GM23338 (cell line): Measurements from ENCODE around the gene SPART. TPM values are rescaled to one million over a fixed set of nuclear protein-coding genes. Genes with fewer than 3 reads are reported as not detected.

Source experiments
- ATAC-seq: fragments of 200-7000 bp; cut with Tn5 transposase; 3 replicates; pipeline ENCODE4 v1.9.1; 2020
- DNase-seq: peaks from one replicate; pipeline ENCODE4 v3.0.0-alpha.2; 2015; ENCODE audit warnings: low spot score
- H2AFZ ChIP-seq: fragments of 200-600 bp; sonication (generic); 2 replicates; pipeline ENCODE4 v1.8.0; 2016; ENCODE audit warnings: antibody characterized with exemption, mild to moderate bottlenecking, moderate library complexity
- H3F3A ChIP-seq: fragments of 200-600 bp; sonication (generic); replicated peaks from 2 replicates; pipeline ENCODE4 v1.8.0; 2017; ENCODE audit warnings: antibody characterized with exemption, mixed run types, low read depth
- H3K27ac ChIP-seq: fragments of 200-600 bp; sonication (generic); 2 replicates; pipeline ENCODE4 v1.6.1; 2016; ENCODE audit warnings: low read depth
- H3K27me3 ChIP-seq: fragments of 200-600 bp; sonication (generic); 2 replicates; pipeline ENCODE4 v1.8.0; 2016; ENCODE audit warnings: mild to moderate bottlenecking, mixed run types, moderate library complexity; ENCODE audit not compliant: insufficient read depth
- H3K36me3 ChIP-seq: fragments of 200-600 bp; sonication (generic); 2 replicates; pipeline ENCODE4 v1.8.0; 2016; ENCODE audit warnings: mild to moderate bottlenecking; ENCODE audit not compliant: insufficient read depth
- H3K4me1 ChIP-seq: fragments of 200-600 bp; sonication (generic); 2 replicates; pipeline ENCODE4 v1.8.0; 2016; ENCODE audit warnings: mild to moderate bottlenecking, moderate library complexity; ENCODE audit not compliant: insufficient read depth
- H3K4me2 ChIP-seq: fragments of 200-600 bp; sonication (generic); 2 replicates; pipeline ENCODE4 v1.7.1; 2017; ENCODE audit warnings: mixed run types
- H3K4me3 ChIP-seq: fragments of 200-600 bp; sonication (generic); 2 replicates; pipeline ENCODE4 v1.6.1; 2016; ENCODE audit warnings: mixed run types
- H3K79me2 ChIP-seq: fragments of 200-600 bp; sonication (generic); replicated peaks from 2 replicates; pipeline ENCODE4 v1.8.0; 2017; ENCODE audit warnings: mild to moderate bottlenecking; ENCODE audit not compliant: insufficient read depth
- H3K9me2 ChIP-seq: fragments of 200-600 bp; sonication (generic); 2 replicates; pipeline ENCODE4 v1.8.0; 2017; ENCODE audit not compliant: insufficient read depth
- H4K20me1 ChIP-seq: fragments of 200-600 bp; sonication (generic); replicated peaks from 2 replicates; pipeline ENCODE4 v1.8.0; 2017; ENCODE audit warnings: mild to moderate bottlenecking; ENCODE audit not compliant: insufficient read depth
- H3K27ac Mint-ChIP-seq: 2 replicates; pipeline ENCODE4 v1.8.0; 2020; ENCODE audit warnings: inconsistent platforms, mild to moderate bottlenecking, moderate library complexity, mixed read lengths
- H3K27me3 Mint-ChIP-seq: 3 replicates; pipeline ENCODE4 v1.8.0; 2022; ENCODE audit warnings: low read depth, mild to moderate bottlenecking, moderate library complexity, mixed read lengths, inconsistent platforms; ENCODE audit not compliant: insufficient read depth, poor library complexity
- H3K36me3 Mint-ChIP-seq: 3 replicates; pipeline ENCODE4 v1.8.0; 2021; ENCODE audit warnings: low read depth, mild to moderate bottlenecking, inconsistent platforms, moderate library complexity, mixed read lengths
- H3K4me1 Mint-ChIP-seq: 3 replicates; pipeline ENCODE4 v1.8.0; 2020; ENCODE audit warnings: mild to moderate bottlenecking, inconsistent platforms, mixed read lengths
- H3K4me3 Mint-ChIP-seq: 3 replicates; pipeline ENCODE4 v1.8.0; 2021; ENCODE audit warnings: moderate library complexity, mild to moderate bottlenecking, inconsistent platforms, mixed read lengths
- H3K9me3 Mint-ChIP-seq: 3 replicates; pipeline ENCODE4 v1.8.0; 2020; ENCODE audit warnings: moderate library complexity, mild to moderate bottlenecking, inconsistent platforms, mixed read lengths
- CREB1 ChIP-seq: fragments of 250-450 bp; sonication (Bioruptor Pico); IDR thresholded peaks from 2 replicates; pipeline ENCODE4 v1.5.0; 2020; ENCODE audit warnings: low read depth, mild to moderate bottlenecking, moderate library complexity
- CTCF ChIP-seq, 2 experiments: fragments of 200-600 bp in 1 of 2; sonication (generic) in 1 of 2; conservative IDR thresholded peaks; 2 replicates each; pipeline versions ENCODE4 v1.5.1 to v1.6.1; 2016 to 2017; ENCODE audit warnings: antibody characterized with exemption in 2 of 2, low read depth in 2 of 2, mild to moderate bottlenecking in 2 of 2, moderate library complexity in 1 of 2
- ETS1 ChIP-seq: IDR thresholded peaks from 2 replicates; pipeline ENCODE4 v1.6.1; 2016; ENCODE audit warnings: antibody characterized with exemption
- EZH2 ChIP-seq: fragments of 200-600 bp; sonication (generic); IDR thresholded peaks from one replicate; pipeline ENCODE4 v1.8.0; 2017; ENCODE audit warnings: antibody characterized with exemption, mild to moderate bottlenecking, low read depth; ENCODE audit not compliant: unreplicated experiment
- EZH2phosphoT487 ChIP-seq: fragments of 200-600 bp; sonication (generic); IDR thresholded peaks from one replicate; pipeline ENCODE4 v1.8.1; 2018; ENCODE audit warnings: antibody characterized with exemption; ENCODE audit not compliant: unreplicated experiment
- JUNB ChIP-seq: IDR thresholded peaks from one replicate; pipeline ENCODE4 v1.6.1; 2016; ENCODE audit warnings: antibody characterized with exemption; ENCODE audit not compliant: unreplicated experiment
- NANOG ChIP-seq: IDR thresholded peaks from 2 replicates; pipeline ENCODE4 v1.6.1; 2016; ENCODE audit warnings: antibody characterized with exemption, borderline replicate concordance
- POLR2AphosphoS5 ChIP-seq: IDR thresholded peaks from 2 replicates; pipeline ENCODE4 v1.6.1; 2016; ENCODE audit warnings: antibody characterized with exemption, low read depth
- REST ChIP-seq: IDR thresholded peaks from one replicate; pipeline ENCODE4 v1.6.1; 2018; ENCODE audit warnings: antibody characterized with exemption; ENCODE audit not compliant: unreplicated experiment
- STAT1 ChIP-seq: IDR thresholded peaks from one replicate; pipeline ENCODE4 v1.6.1; 2016; ENCODE audit warnings: antibody characterized with exemption; ENCODE audit not compliant: unreplicated experiment
- ZNF114 ChIP-seq: fragments of 250-450 bp; sonication (Bioruptor Pico); IDR thresholded peaks from 2 replicates; pipeline ENCODE4 v1.5.0; 2020; ENCODE audit warnings: mild to moderate bottlenecking, moderate library complexity
- ZNF331 ChIP-seq: fragments of 250-450 bp; sonication (Bioruptor Pico); IDR thresholded peaks from 2 replicates; pipeline ENCODE4 v1.5.0; 2020; ENCODE audit warnings: low read depth, mild to moderate bottlenecking, moderate library complexity
- ZNF462 ChIP-seq: fragments of 250-450 bp; sonication (Bioruptor Pico); IDR thresholded peaks from 2 replicates; pipeline ENCODE4 v1.5.0; 2020; ENCODE audit warnings: mild to moderate bottlenecking, moderate library complexity
- polyA plus RNA-seq: library from polyadenylated mRNA; unstranded; fragments of >200 nt; fragmentation: Nextera tagmentation; extraction: Ambion mirVana; gene quantifications from 2 replicates; pipeline ENCODE4 v1.2.1, GENCODE V29; 2016
- total RNA-seq: library from RNA; depleted of rRNA; stranded (reverse); fragments of >200 nt; shearing (Covaris generic); gene quantifications from 2 replicates; pipeline ENCODE4 v1.2.3, GENCODE V29; 2014

SPART gene
- total and polyA plus RNA-seq, 2 experiments from 2014 or later = 109 to 116 TPM

GRCh38 chr13:36357231-36357630 is 11.0 kb upstream of the SPART start:
- no peaks in the 10 kb centered on the region for H3F3A ChIP-seq
- TF ChIP-seq POLR2AphosphoS5 (no peak), STAT1 (no peak), EZH2phosphoT487 (no peak), ZNF462 (no peak), REST (no peak), ZNF114 (CRISPR knock-in tag) (no peak), CREB1 (CRISPR knock-in tag) (no peak), EZH2 (no peak), NANOG (no peak), ZNF331 (CRISPR knock-in tag) (no peak), ETS1 (no peak), JUNB (no peak), CTCF (conservative IDR thresholded peaks at IDR 0.05; ENCODE audit: low read depth in 2 of 2) (no peak)
- no peaks in the 10 kb centered on the region for H4K20me1 ChIP-seq
- H3K27me3 ChIP-seq = peaks cover 42% of the 10 kb centered on the region
- no peak overlapping the region for H3K4me3 Mint-ChIP-seq
- H3K27me3 Mint-ChIP-seq = peaks cover 4% of the 10 kb centered on the region
- no peaks in the 10 kb centered on the region; the same call in 1 of the 2 replicates for H3K9me2 ChIP-seq
- no peak for ATAC-seq
- H3K4me3 ChIP-seq = no peak overlapping the region
- H3K27ac ChIP-seq = no peak overlapping the region
- H3K27ac Mint-ChIP-seq = no peak overlapping the region
- peaks cover 3% of the 10 kb centered on the region; the same call in 2 of the 3 replicates for H3K36me3 Mint-ChIP-seq
- H3K36me3 ChIP-seq = no peaks in the 10 kb centered on the region
- H2AFZ ChIP-seq = no peak overlapping the region
- no peak overlapping the region for H3K4me2 ChIP-seq
- no peaks in the 10 kb centered on the region for H3K4me1 Mint-ChIP-seq
- DNase-seq = no peak
- H3K79me2 ChIP-seq = no peaks in the 10 kb centered on the region
- no peaks in the 10 kb centered on the region for H3K9me3 Mint-ChIP-seq
- no peaks in the 10 kb centered on the region for H3K4me1 ChIP-seq
